ENCODE data around the gene ITIH4.

The ITIH4 gene

GRCh38 chr3:52830535-52831258 is at the start of gene ITIH4:
TSS of gene ITIH4 (minus strand) at chr3:52830672. CDS start at chr3:52830642, 30 bp downstream.
- no peak for DNase-seq (ENCODE audit: low spot score)

- no peak for DNase-seq (ENCODE audit: low spot score)
Measured at GRCh38 chr3:52880047-52880446, 49.6 kb upstream of the ITIH4 start.

- no peak for DNase-seq (ENCODE audit: low spot score)
Measured at GRCh38 chr3:52879581-52879980, 49.1 kb upstream of the ITIH4 start.

GRCh38 chr3:52879090-52879489 is 48.6 kb upstream of the ITIH4 start:
- no peak for DNase-seq (ENCODE audit: low spot score)

GRCh38 chr3:52877085-52877484 is 46.6 kb upstream of the ITIH4 start:
- no peak for DNase-seq (ENCODE audit: low spot score)

- DNase-seq (ENCODE audit: low spot score) = no peak
Measured at GRCh38 chr3:52874864-52875587, 44.6 kb upstream of the ITIH4 start.

GRCh38 chr3:52874160-52874701 is 43.8 kb upstream of the ITIH4 start:
- DNase-seq (ENCODE audit: low spot score) = no peak

GRCh38 chr3:52873433-52874159 is 43.1 kb upstream of the ITIH4 start:
- no peak for DNase-seq (ENCODE audit: low spot score)

- no peak for DNase-seq (ENCODE audit: low spot score)
Measured at GRCh38 chr3:52872245-52872644, 41.8 kb upstream of the ITIH4 start.

GRCh38 chr3:52871761-52872160 is 41.3 kb upstream of the ITIH4 start:
- no peak for DNase-seq (ENCODE audit: low spot score)

GRCh38 chr3:52870471-52870870 is 40.0 kb upstream of the ITIH4 start:
- DNase-seq (ENCODE audit: low spot score) = no peak

GRCh38 chr3:52866427-52866826 is 36.0 kb upstream of the ITIH4 start:
- no peak for DNase-seq (ENCODE audit: low spot score)

- no peak for DNase-seq (ENCODE audit: low spot score)
Measured at GRCh38 chr3:52865994-52866393, 35.5 kb upstream of the ITIH4 start.

- DNase-seq (ENCODE audit: low spot score) = no peak
Measured at GRCh38 chr3:52860424-52860768, 29.9 kb upstream of the ITIH4 start.

GRCh38 chr3:52859686-52860423 is 29.4 kb upstream of the ITIH4 start:
- DNase-seq (ENCODE audit: low spot score) = no peak

- DNase-seq (ENCODE audit: low spot score) = no peak
Measured at GRCh38 chr3:52857864-52858263, 27.4 kb upstream of the ITIH4 start.

GRCh38 chr3:52857133-52857532 is 26.7 kb upstream of the ITIH4 start:
- no peak for DNase-seq (ENCODE audit: low spot score)

- no peak for DNase-seq (ENCODE audit: low spot score)
Measured at GRCh38 chr3:52856666-52857065, 26.2 kb upstream of the ITIH4 start.

- DNase-seq (ENCODE audit: low spot score) = no peak
Measured at GRCh38 chr3:52854013-52854412, 23.5 kb upstream of the ITIH4 start.

- DNase-seq (ENCODE audit: low spot score) = no peak
Measured at GRCh38 chr3:52852419-52852818, 21.9 kb upstream of the ITIH4 start.

GRCh38 chr3:52851348-52851747 is 20.9 kb upstream of the ITIH4 start:
- DNase-seq (ENCODE audit: low spot score) = peak; percentile 57

GRCh38 chr3:52849656-52850055 is 19.2 kb upstream of the ITIH4 start:
- no peak for DNase-seq (ENCODE audit: low spot score)
